Gastroesophageal sphincter (tissue), 4 donors: ENCODE measurements around the gene NOP14. TPM values are rescaled to one million over a fixed set of nuclear protein-coding genes. Genes with fewer than 3 reads are reported as not detected.

Source experiments
- ATAC-seq: fragments of 150-250 bp; one replicate; pipeline ENCODE4 v1.9.1; 2016; ENCODE audit warnings: mild to moderate bottlenecking, moderate library complexity
- H3K27ac ChIP-seq, 4 donors: fragments of 200-600 bp; sonication (generic) in 3 of 4; 1 replicate in 3 of 4; 2 replicates in 1 of 4; pipeline ENCODE4 v1.5.1; 2016 to 2019
- H3K27me3 ChIP-seq: fragments of 200-600 bp; sonication (generic); one replicate; pipeline ENCODE4 v1.5.1; 2019
- H3K36me3 ChIP-seq, 2 donors: fragments of 200-600 bp; sonication (generic); one replicate each; pipeline ENCODE4 v1.5.1; 2019; ENCODE audit warnings: control low read depth in 1 of 2
- H3K4me1 ChIP-seq, 3 donors: fragments of 200-600 bp; sonication (generic); 1 replicate in 2 of 3; 2 replicates in 1 of 3; pipeline ENCODE4 v1.5.1; 2016 to 2019; ENCODE audit warnings: control low read depth in 2 of 3
- H3K4me3 ChIP-seq, 2 donors: fragments of 200-600 bp; sonication (generic); one replicate each; pipeline ENCODE4 v1.5.1; 2019; ENCODE audit warnings: mild to moderate bottlenecking in 1 of 2, moderate library complexity in 1 of 2
- H3K9me3 ChIP-seq, 3 donors: fragments of 200-600 bp; sonication (generic); one replicate each; pipeline ENCODE4 v1.5.1; 2017 to 2019; ENCODE audit warnings: control low read depth in 2 of 3
- CTCF ChIP-seq, 4 experiments: fragments of 200-600 bp in 2 of 4; fragments of 450-650 bp in 2 of 4; sonication (generic) in 1 of 4; IDR thresholded peaks; one replicate each; pipeline ENCODE4 v1.5.1; 2017 to 2019; ENCODE audit warnings: antibody characterized with exemption in 4 of 4, mild to moderate bottlenecking in 2 of 4, moderate library complexity in 2 of 4
- EP300 ChIP-seq: sonication (generic); formaldehyde crosslinking; IDR thresholded peaks from one replicate; pipeline ENCODE4 v1.6.1; 2017; ENCODE audit warnings: antibody characterized with exemption, mild to moderate bottlenecking
- POLR2A ChIP-seq, 2 donors: fragments of 450-650 bp; IDR thresholded peaks; one replicate each; pipeline ENCODE4 v1.6.1; 2017; ENCODE audit warnings: antibody characterized with exemption in 2 of 2, mild to moderate bottlenecking in 2 of 2, moderate library complexity in 1 of 2
- POLR2AphosphoS5 ChIP-seq: sonication (generic); formaldehyde crosslinking; IDR thresholded peaks from one replicate; pipeline ENCODE4 v1.6.1; 2017; ENCODE audit warnings: antibody characterized with exemption
- WGBS, 2 donors: methylation state at CpG; one replicate each; pipeline ENCODE4 v1.1.5; 2018; ENCODE audit warnings: low coverage in 1 of 2; 5-methylcytosine and 5-hydroxymethylcytosine counted together
- total RNA-seq, 4 donors: library from RNA; depleted of rRNA; stranded (reverse); fragments of >200 nt; gene quantifications; one replicate each; pipeline ENCODE4 v1.1.0, GENCODE V29; 2016

Gene NOP14
- total RNA-seq, 4 donors from 2014 or later, result 17.6 to 25.2 (median 20.4) TPM

DNA sequence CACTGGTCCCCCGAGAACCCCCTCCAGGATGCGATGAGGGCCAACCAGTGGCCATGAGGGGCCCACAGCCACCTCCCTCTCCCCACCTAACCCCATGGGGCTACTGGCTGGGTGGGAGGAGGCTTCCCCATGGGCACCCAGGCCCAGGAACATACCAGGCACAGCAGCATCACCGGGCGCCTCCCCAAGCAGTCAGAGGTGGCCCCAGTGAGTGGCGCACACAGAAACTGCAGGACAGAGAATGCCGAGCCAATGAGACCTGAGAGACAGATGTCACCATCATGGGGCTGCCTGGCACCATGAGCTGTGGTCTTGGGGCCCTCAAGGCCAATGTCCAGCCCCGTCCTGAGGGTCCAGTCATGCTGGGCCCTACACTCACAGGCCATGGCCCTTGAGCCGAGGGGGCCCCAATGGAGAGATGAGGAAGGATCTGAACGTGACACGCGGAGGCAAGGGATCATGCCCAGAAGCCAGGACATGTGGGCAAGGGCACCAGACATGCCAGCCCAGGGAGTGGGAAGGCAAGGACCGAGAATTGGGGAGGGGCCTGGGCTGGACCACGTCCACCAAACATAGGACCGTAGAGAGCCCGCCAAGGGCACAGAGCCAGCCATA lies 30.1 kb downstream of the NOP14 start:
- peaks cover 0 to 64% (median 22%) of the 10 kb centered on the region in 3 donors for H3K4me1 ChIP-seq
- peak overlapping the region in 1 of 2 donors; percentile 96 for H3K4me3 ChIP-seq
- TF ChIP-seq POLR2AphosphoS5, result no peak
- no peak for TF ChIP-seq POLR2A (IDR thresholded peaks at IDR 0.05)
- TF ChIP-seq EP300, result no peak
- no peak for TF ChIP-seq CTCF (IDR thresholded peaks at IDR 0.05)
- no CpG with 5 or more reads among the region's 15 CpGs for WGBS, 2 donors
- H3K27me3 ChIP-seq, result no peaks in the 10 kb centered on the region
- peaks cover 0 to 54% of the 10 kb centered on the region in 2 donors for H3K36me3 ChIP-seq
- H3K27ac ChIP-seq, result peak overlapping the region in 3 of 4 donors; percentile 92 to 96 (median 94)
- no peak for ATAC-seq
- no peaks in the 10 kb centered on the region for H3K9me3 ChIP-seq

GRCh38 chr4:2932321-2932950 lies 30.8 kb downstream of the NOP14 start:
- H3K27ac ChIP-seq, result peak overlapping the region in 3 of 4 donors; percentile 92 to 96 (median 94)
- 40% methylated on average over 1 of the region's 18 CpGs; no CpG with 5 or more reads in 1 of the 2 donors for WGBS, 2 donors
- TF ChIP-seq POLR2AphosphoS5 (no peak), CTCF (IDR thresholded peaks at IDR 0.05) (no peak), POLR2A (IDR thresholded peaks at IDR 0.05) (no peak), EP300 (no peak)

GRCh38 chr4:2931512-2932301 lies 31.5 kb downstream of the NOP14 start:
- peak; percentile 8 for TF ChIP-seq POLR2AphosphoS5
- TF ChIP-seq CTCF (IDR thresholded peaks at IDR 0.05), result no peak
- H3K36me3 ChIP-seq, result peaks cover 0 to 54% of the 10 kb centered on the region in 2 donors
- no peaks in the 10 kb centered on the region for H3K27me3 ChIP-seq
- H3K9me3 ChIP-seq, result no peaks in the 10 kb centered on the region
- H3K4me3 ChIP-seq, result no peak overlapping the region
- peaks cover 0 to 56% (median 22%) of the 10 kb centered on the region in 3 donors for H3K4me1 ChIP-seq
- 85% methylated on average over 22 of the region's 38 CpGs; no CpG with 5 or more reads in 1 of the 2 donors for WGBS, 2 donors
- peak overlapping the region in 3 of 4 donors; percentile 92 to 96 (median 94) for H3K27ac ChIP-seq
- peak; percentile 16 for ATAC-seq

More at GRCh38 chr4:2932321-2932950, 30.8 kb downstream of the NOP14 start:
- Histone ChIP-seq H3K36me3 (peaks cover 0 to 54% of the 10 kb centered on the region in 2 donors), H3K4me1 (peaks cover 0 to 64% (median 22%) of the 10 kb centered on the region in 3 donors), H3K4me3 (no peak overlapping the region), H3K27me3 (no peaks in the 10 kb centered on the region), H3K9me3 (no peaks in the 10 kb centered on the region)
- no peak for ATAC-seq

GRCh38 chr4:2930758-2931511 lies 32.3 kb downstream of the NOP14 start:
- Histone ChIP-seq H3K27me3 (no peaks in the 10 kb centered on the region), H3K36me3 (peaks cover 0 to 61% of the 10 kb centered on the region in 2 donors), H3K9me3 (no peaks in the 10 kb centered on the region), H3K4me3 (no peak overlapping the region), H3K27ac (peak overlapping the region in 3 of 4 donors; percentile 92 to 96 (median 94)), H3K4me1 (peaks cover 0 to 49% (median 22%) of the 10 kb centered on the region in 3 donors)
- 20% methylated on average over 1 of the region's 34 CpGs for WGBS, 2 donors
- no peak for ATAC-seq
- TF ChIP-seq EP300, result no peak
- TF ChIP-seq CTCF (IDR thresholded peaks at IDR 0.05), result peak in 1 of 4 experiments; percentile 14
- peak; percentile 6 for TF ChIP-seq POLR2AphosphoS5
- no peak for TF ChIP-seq POLR2A (IDR thresholded peaks at IDR 0.05)
